ENCODE measurements around the gene EPHA6. TPM values are rescaled to one million over a fixed set of nuclear protein-coding genes. Genes with fewer than 3 reads are reported as not detected.

The EPHA6 gene
- total RNA-seq, result not detected
- polyA plus RNA-seq, result not detected
- not detected for total RNA-seq

- intact Hi-C loops (cut with micrococcal nuclease), result no loop called here
- peaks cover 0 to 6% of the 10 kb centered on the region in 2 donors for H3K27me3 ChIP-seq (ENCODE audit: control insufficient read depth in 2 of 2, insufficient read depth in 2 of 2, low read length in 2 of 2)
- ChIA-PET CTCF (no interaction called here), POLR2A (no interaction called here)
- no peaks in the 10 kb centered on the region for H3K9me3 ChIP-seq (ENCODE audit: control insufficient read depth in 2 of 3, low read length in 3 of 3)
- Mint-ChIP-seq H3K4me3 (peak within 1 kb of the TSS; percentile 44 to 78 (median 60)), H3K4me1 (peaks cover 7 to 17% (median 10%) of the 10 kb centered on the region in 7 donors), H3K27ac (no peak within 1 kb of the TSS), H3K9me3 (peaks cover 0 to 3% (median 0%) of the 10 kb centered on the region in 11 donors), H3K36me3 (no peaks in the 10 kb centered on the region), H3K27me3 (peaks cover 22 to 44% (median 32%) of the 10 kb centered on the region in 5 donors)
- H3K4me1 ChIP-seq (ENCODE audit: control insufficient read depth in 2 of 2, insufficient read depth in 2 of 2, low read length in 2 of 2), result peaks cover 0 to 3% of the 10 kb centered on the region in 2 donors
- H3K4me3 ChIP-seq (ENCODE audit: low read length), result no peak within 1 kb of the TSS
- peak in 3 of 9 donors; percentile 0 to 36 (median 1) for DNase-seq
- no peaks in the 10 kb centered on the region for H3K36me3 ChIP-seq (ENCODE audit: control insufficient read depth in 2 of 3, insufficient read depth in 3 of 3, low read length in 3 of 3)
- H3K27ac ChIP-seq (ENCODE audit: low read depth, low read length), result no peak within 1 kb of the TSS
- peak; percentile 8 for ATAC-seq
These were observed at the start of gene EPHA6 for GRCh38 chr3:96813820-96814650. Gene EPHA6 (plus strand): TSS chr3:96814594.

GRCh38 chr3:96776818-96777217, 37.6 kb upstream of the EPHA6 start:
- H3K36me3 Mint-ChIP-seq, result peaks cover 0 to 4% (median 0%) of the 10 kb centered on the region in 5 donors
- no peak overlapping the region for H3K27ac Mint-ChIP-seq
- DNase-seq (no peak), ATAC-seq (no peak)
- ChIA-PET POLR2A (no interaction called here), CTCF (no interaction called here)
- Histone ChIP-seq H3K36me3 (ENCODE audit: control insufficient read depth in 2 of 3, insufficient read depth in 3 of 3, low read length in 3 of 3) (no peaks in the 10 kb centered on the region), H3K9me3 (ENCODE audit: control insufficient read depth in 2 of 3, low read length in 3 of 3) (peaks cover 0 to 4% (median 0%) of the 10 kb centered on the region in 3 experiments), H3K4me3 (ENCODE audit: low read length) (no peak overlapping the region), H3K27ac (ENCODE audit: low read depth, low read length) (no peak overlapping the region), H3K27me3 (ENCODE audit: control insufficient read depth in 2 of 2, insufficient read depth in 2 of 2, low read length in 2 of 2) (no peaks in the 10 kb centered on the region), H3K4me1 (ENCODE audit: control insufficient read depth in 2 of 2, insufficient read depth in 2 of 2, low read length in 2 of 2) (no peaks in the 10 kb centered on the region)
- H3K9me3 Mint-ChIP-seq, result peaks cover 3 to 38% (median 23%) of the 10 kb centered on the region in 11 donors
- no peaks in the 10 kb centered on the region for H3K27me3 Mint-ChIP-seq
- H3K4me1 Mint-ChIP-seq, result no peaks in the 10 kb centered on the region
- intact Hi-C loops (cut with micrococcal nuclease), result no loop called here
- no peak overlapping the region for H3K4me3 Mint-ChIP-seq

GRCh38 chr3:96779810-96780209, 34.6 kb upstream of the EPHA6 start:
- CTCF ChIA-PET, result no interaction called here
- H3K4me3 ChIP-seq (ENCODE audit: low read length), result no peak overlapping the region
- peaks cover 0 to 4% (median 0%) of the 10 kb centered on the region in 5 donors for H3K36me3 Mint-ChIP-seq
- no peaks in the 10 kb centered on the region for H3K9me3 ChIP-seq (ENCODE audit: control insufficient read depth in 2 of 3, low read length in 3 of 3)
- H3K27me3 Mint-ChIP-seq, result no peaks in the 10 kb centered on the region
- no peaks in the 10 kb centered on the region for H3K27me3 ChIP-seq (ENCODE audit: control insufficient read depth in 2 of 2, insufficient read depth in 2 of 2, low read length in 2 of 2)
- H3K9me3 Mint-ChIP-seq, result peaks cover 5 to 26% (median 16%) of the 10 kb centered on the region in 11 donors
- intact Hi-C loops (cut with micrococcal nuclease), result no loop called here
- POLR2A ChIA-PET, result no interaction called here
- no peak overlapping the region for H3K4me3 Mint-ChIP-seq
- H3K27ac Mint-ChIP-seq, result no peak overlapping the region
- ATAC-seq (no peak), DNase-seq (no peak)
- no peaks in the 10 kb centered on the region for H3K36me3 ChIP-seq (ENCODE audit: control insufficient read depth in 2 of 3, insufficient read depth in 3 of 3, low read length in 3 of 3)
- H3K4me1 ChIP-seq (ENCODE audit: control insufficient read depth in 2 of 2, insufficient read depth in 2 of 2, low read length in 2 of 2), result no peaks in the 10 kb centered on the region
- no peaks in the 10 kb centered on the region for H3K4me1 Mint-ChIP-seq
- H3K27ac ChIP-seq (ENCODE audit: low read depth, low read length), result no peak overlapping the region

- H3K4me1 Mint-ChIP-seq, result no peaks in the 10 kb centered on the region
- H3K27me3 Mint-ChIP-seq, result peaks cover 0 to 3% (median 0%) of the 10 kb centered on the region in 5 donors
- intact Hi-C loops (cut with micrococcal nuclease), result no loop called here
- Histone ChIP-seq H3K27me3 (ENCODE audit: control insufficient read depth in 2 of 2, insufficient read depth in 2 of 2, low read length in 2 of 2) (no peaks in the 10 kb centered on the region), H3K4me3 (ENCODE audit: low read length) (no peak overlapping the region), H3K9me3 (ENCODE audit: control insufficient read depth in 2 of 3, low read length in 3 of 3) (no peaks in the 10 kb centered on the region), H3K27ac (ENCODE audit: low read depth, low read length) (no peak overlapping the region), H3K36me3 (ENCODE audit: control insufficient read depth in 2 of 3, insufficient read depth in 3 of 3, low read length in 3 of 3) (no peaks in the 10 kb centered on the region), H3K4me1 (ENCODE audit: control insufficient read depth in 2 of 2, insufficient read depth in 2 of 2, low read length in 2 of 2) (no peaks in the 10 kb centered on the region)
- H3K4me3 Mint-ChIP-seq, result no peak overlapping the region
- ChIA-PET CTCF (no interaction called here), POLR2A (no interaction called here)
- DNase-seq (no peak), ATAC-seq (no peak)
- peaks cover 0 to 19% (median 3%) of the 10 kb centered on the region in 11 donors for H3K9me3 Mint-ChIP-seq
- H3K36me3 Mint-ChIP-seq, result no peaks in the 10 kb centered on the region
- H3K27ac Mint-ChIP-seq, result no peak overlapping the region
These were observed 18.3 kb upstream of the EPHA6 start for GRCh38 chr3:96796101-96796500.

DNA sequence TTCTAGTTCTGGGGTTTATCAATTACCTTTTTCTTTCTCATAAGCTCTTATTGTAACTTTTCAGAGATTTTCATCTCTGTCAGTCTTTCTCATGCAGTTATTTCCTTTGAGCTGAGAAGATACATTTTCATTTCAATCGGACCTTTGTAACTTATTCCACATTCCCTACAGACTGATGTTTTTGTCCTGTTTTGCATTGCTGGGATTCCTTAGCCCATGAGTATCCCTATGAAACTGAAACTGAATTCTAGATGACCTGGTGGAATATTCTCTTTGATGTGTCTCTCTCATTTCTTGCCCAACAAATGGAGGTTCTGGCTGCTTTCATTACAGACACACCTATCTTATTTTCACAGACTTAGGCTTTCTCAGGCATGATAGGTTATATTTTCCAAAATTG, 10.5 kb upstream of the EPHA6 start:
- intact Hi-C loops (cut with micrococcal nuclease), result no loop called here
- POLR2A ChIA-PET, result no interaction called here
- H3K27ac Mint-ChIP-seq, result no peak overlapping the region

GRCh38 chr3:96806341-96806740, 8.1 kb upstream of the EPHA6 start:
- no peaks in the 10 kb centered on the region for H3K27me3 ChIP-seq (ENCODE audit: control insufficient read depth in 2 of 2, insufficient read depth in 2 of 2, low read length in 2 of 2)
- H3K4me1 ChIP-seq (ENCODE audit: control insufficient read depth in 2 of 2, insufficient read depth in 2 of 2, low read length in 2 of 2), result no peaks in the 10 kb centered on the region
- no peaks in the 10 kb centered on the region for H3K9me3 ChIP-seq (ENCODE audit: control insufficient read depth in 2 of 3, low read length in 3 of 3)
- peaks cover 0 to 8% (median 0%) of the 10 kb centered on the region in 11 donors for H3K9me3 Mint-ChIP-seq
- CTCF ChIA-PET, result no interaction called here
- H3K27me3 Mint-ChIP-seq, result peaks cover 0 to 15% (median 5%) of the 10 kb centered on the region in 5 donors
- no peak overlapping the region for H3K4me3 Mint-ChIP-seq
- DNase-seq (no peak), ATAC-seq (no peak)
- intact Hi-C loops (cut with micrococcal nuclease), result no loop called here
- no peaks in the 10 kb centered on the region for H3K36me3 Mint-ChIP-seq
- no peaks in the 10 kb centered on the region for H3K36me3 ChIP-seq (ENCODE audit: control insufficient read depth in 2 of 3, insufficient read depth in 3 of 3, low read length in 3 of 3)
- H3K4me3 ChIP-seq (ENCODE audit: low read length), result no peak overlapping the region
- POLR2A ChIA-PET, result no interaction called here
- no peak overlapping the region for H3K27ac Mint-ChIP-seq
- no peaks in the 10 kb centered on the region for H3K4me1 Mint-ChIP-seq
- no peak overlapping the region for H3K27ac ChIP-seq (ENCODE audit: low read depth, low read length)

More for the DNA sequence above, 10.5 kb upstream of the EPHA6 start:
- H3K36me3 ChIP-seq (ENCODE audit: control insufficient read depth in 2 of 3, insufficient read depth in 3 of 3, low read length in 3 of 3), result no peaks in the 10 kb centered on the region
- H3K27ac ChIP-seq (ENCODE audit: low read depth, low read length), result no peak overlapping the region
- CTCF ChIA-PET, result no interaction called here
- Mint-ChIP-seq H3K36me3 (no peaks in the 10 kb centered on the region), H3K4me1 (no peaks in the 10 kb centered on the region), H3K9me3 (peaks cover 0 to 9% (median 0%) of the 10 kb centered on the region in 11 donors), H3K4me3 (no peak overlapping the region), H3K27me3 (peaks cover 0 to 7% (median 5%) of the 10 kb centered on the region in 5 donors)
- ATAC-seq, result no peak
- H3K27me3 ChIP-seq (ENCODE audit: control insufficient read depth in 2 of 2, insufficient read depth in 2 of 2, low read length in 2 of 2), result no peaks in the 10 kb centered on the region
- H3K4me1 ChIP-seq (ENCODE audit: control insufficient read depth in 2 of 2, insufficient read depth in 2 of 2, low read length in 2 of 2), result no peaks in the 10 kb centered on the region
- H3K9me3 ChIP-seq (ENCODE audit: control insufficient read depth in 2 of 3, low read length in 3 of 3), result no peaks in the 10 kb centered on the region
- no peak overlapping the region for H3K4me3 ChIP-seq (ENCODE audit: low read length)
- no peak for DNase-seq

Measured in naive thymus-derived CD4-positive, alpha-beta T cell (primary cell).